Subcutaneous abdominal adipose tissue (tissue), 5 donors: ENCODE results near the gene SETD7.
"Not testable (repeated sequence)": the region's sequence is repeated elsewhere in the genome, so short reads cannot be mapped to it uniquely, and the experiment has no call there.

ENCODE experiments used
- H3K27ac ChIP-seq: one replicate; pipeline ENCODE4 v1.7.0; 2013; ENCODE audit warnings: low read depth, mild to moderate bottlenecking, inconsistent platforms, low read length, moderate library complexity
- H3K27me3 ChIP-seq, 5 donors: one replicate each; pipeline ENCODE4 v1.7.0; 2013; ENCODE audit warnings: low read length in 5 of 5, inconsistent platforms in 1 of 5; ENCODE audit not compliant: control insufficient read depth in 5 of 5, insufficient read depth in 4 of 5
- H3K36me3 ChIP-seq, 5 donors: one replicate each; pipeline ENCODE4 v1.7.0; 2013; ENCODE audit warnings: low read length in 5 of 5; ENCODE audit not compliant: control insufficient read depth in 5 of 5, insufficient read depth in 5 of 5
- H3K4me1 ChIP-seq, 5 donors: one replicate each; pipeline ENCODE4 v1.7.0; 2013; ENCODE audit warnings: low read length in 5 of 5, mild to moderate bottlenecking in 3 of 5, moderate library complexity in 1 of 5; ENCODE audit not compliant: control insufficient read depth in 5 of 5, insufficient read depth in 5 of 5
- H3K4me3 ChIP-seq, 5 donors: one replicate each; pipeline ENCODE4 v1.7.0; 2013; ENCODE audit warnings: low read length in 5 of 5, low read depth in 1 of 5
- H3K9ac ChIP-seq, 5 donors: one replicate each; pipeline ENCODE4 v1.7.0; 2013; ENCODE audit warnings: low read length in 5 of 5, mild to moderate bottlenecking in 4 of 5, moderate library complexity in 3 of 5
- H3K9me3 ChIP-seq, 5 donors: one replicate each; pipeline ENCODE4 v1.7.0; 2013; ENCODE audit warnings: low read length in 5 of 5; ENCODE audit not compliant: control insufficient read depth in 5 of 5
- donor health status: healthy.
- donor health status: healthy.
- donor health status: healthy.
- donor health status: healthy.
- donor health status: healthy.

Gene SETD7

GRCh38 chr4:139481465-139481864, 74.6 kb downstream of the SETD7 start:
- Histone ChIP-seq H3K4me1 (peaks cover 3 to 25% (median 10%) of the 10 kb centered on the region in 5 donors), H3K27ac (no peak overlapping the region), H3K27me3 (no peaks in the 10 kb centered on the region), H3K9me3 (no peaks in the 10 kb centered on the region), H3K36me3 (peaks cover 0 to 2% (median 0%) of the 10 kb centered on the region in 5 donors), H3K9ac (no peak overlapping the region), H3K4me3 (no peak overlapping the region)

- Histone ChIP-seq H3K27ac (no peak overlapping the region), H3K36me3 (peaks cover 9 to 14% (median 12%) of the 10 kb centered on the region in 5 donors), H3K27me3 (no peaks in the 10 kb centered on the region), H3K4me3 (no peak overlapping the region), H3K9me3 (peaks cover 0 to 5% (median 0%) of the 10 kb centered on the region in 5 donors), H3K9ac (no peak overlapping the region), H3K4me1 (peaks cover 0 to 16% (median 3%) of the 10 kb centered on the region in 5 donors)
These were observed 79.7 kb downstream of the SETD7 start for GRCh38 chr4:139476363-139476762.

DNA sequence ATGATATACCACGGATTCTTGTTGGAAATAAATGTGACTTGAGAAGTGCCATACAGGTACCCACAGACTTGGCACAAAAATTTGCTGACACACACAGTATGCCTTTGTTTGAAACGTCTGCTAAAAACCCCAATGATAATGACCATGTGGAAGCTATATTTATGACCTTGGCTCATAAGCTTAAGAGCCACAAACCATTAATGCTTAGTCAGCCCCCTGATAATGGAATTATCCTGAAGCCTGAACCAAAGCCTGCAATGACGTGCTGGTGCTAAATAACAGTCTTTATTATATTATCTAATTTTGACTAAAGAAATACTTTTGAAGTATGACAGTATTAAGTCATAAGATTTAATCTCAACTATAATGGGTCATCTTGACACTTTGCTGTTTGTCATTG, 83.2 kb downstream of the SETD7 start:
- no peak overlapping the region for H3K27ac ChIP-seq
- H3K4me3 ChIP-seq, result no peak overlapping the region
- H3K36me3 ChIP-seq, result peaks cover 9 to 14% (median 12%) of the 10 kb centered on the region in 5 donors
- peaks cover 0 to 5% (median 0%) of the 10 kb centered on the region in 5 donors for H3K9me3 ChIP-seq
- H3K9ac ChIP-seq, result no peak overlapping the region
- H3K4me1 ChIP-seq, result peaks cover 0 to 19% (median 2%) of the 10 kb centered on the region in 5 donors
- H3K27me3 ChIP-seq, result no peaks in the 10 kb centered on the region

DNA sequence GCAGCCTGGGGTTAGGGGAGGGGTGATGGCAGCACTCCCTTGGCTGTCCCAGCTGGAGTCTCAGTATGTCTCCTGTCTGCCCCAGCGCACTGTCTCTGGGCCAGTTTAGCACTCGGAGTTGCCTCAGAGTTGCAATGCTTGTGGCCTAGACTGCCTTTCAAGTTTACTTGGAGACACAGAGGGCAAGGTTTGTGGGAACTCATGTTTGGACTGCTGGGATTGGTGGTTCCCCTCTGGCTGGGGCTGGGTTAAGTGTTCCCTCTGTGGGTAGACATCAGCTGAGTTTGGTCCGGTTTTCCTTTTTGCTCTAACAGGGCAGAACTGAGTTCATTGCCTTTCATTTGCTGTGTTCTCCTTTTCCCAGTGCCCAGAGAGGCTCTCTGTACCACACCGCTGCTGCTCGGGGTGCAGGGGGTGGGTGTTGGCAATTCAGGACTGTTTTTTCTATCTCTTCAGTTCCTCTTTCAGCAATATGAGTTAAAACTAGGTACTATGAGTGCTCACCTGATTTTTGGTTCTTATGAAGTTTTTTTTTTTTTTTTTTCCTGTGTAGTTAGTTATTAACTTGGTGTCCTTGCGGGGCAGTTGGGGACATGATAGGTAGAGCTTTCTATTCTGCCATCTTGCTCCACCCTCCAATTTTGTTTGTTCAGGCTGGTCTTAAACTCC, 84.9 kb downstream of the SETD7 start:
- Histone ChIP-seq H3K4me3 (no peak overlapping the region), H3K9ac (no peak overlapping the region), H3K36me3 (peaks cover 9 to 14% (median 11%) of the 10 kb centered on the region in 5 donors), H3K27ac (no peak overlapping the region), H3K9me3 (peaks cover 0 to 5% (median 0%) of the 10 kb centered on the region in 5 donors), H3K27me3 (no peaks in the 10 kb centered on the region), H3K4me1 (peaks cover 0 to 10% (median 2%) of the 10 kb centered on the region in 5 donors)

- peaks cover 0 to 5% (median 0%) of the 10 kb centered on the region in 5 donors for H3K9me3 ChIP-seq
- peaks cover 9 to 14% (median 11%) of the 10 kb centered on the region in 5 donors for H3K36me3 ChIP-seq
- no peak overlapping the region for H3K27ac ChIP-seq
- peaks cover 0 to 10% (median 2%) of the 10 kb centered on the region in 5 donors for H3K4me1 ChIP-seq
- no peak overlapping the region for H3K4me3 ChIP-seq
- H3K27me3 ChIP-seq, result no peaks in the 10 kb centered on the region
- H3K9ac ChIP-seq, result no peak overlapping the region
These were observed 85.7 kb downstream of the SETD7 start for GRCh38 chr4:139470295-139470694.

DNA sequence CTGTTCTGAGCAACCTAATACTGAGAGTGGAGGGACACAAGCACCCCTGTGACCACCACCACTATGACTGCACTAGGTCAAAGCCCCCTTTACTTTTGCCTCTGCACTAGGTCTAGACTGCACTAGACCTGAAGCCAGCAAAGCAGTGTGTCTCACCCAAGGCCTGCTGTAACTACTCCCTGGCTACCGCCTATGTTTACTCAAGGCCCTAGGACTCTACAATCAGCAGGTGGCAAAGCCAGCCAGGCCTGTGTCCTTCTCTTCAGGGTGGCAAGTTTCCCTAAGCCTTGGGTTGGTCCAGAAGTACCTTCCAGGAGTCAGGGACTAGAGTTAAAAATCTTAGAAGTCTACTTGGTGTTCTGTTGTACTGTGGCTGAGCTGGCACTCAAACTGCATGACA, 86.2 kb downstream of the SETD7 start:
- no peak overlapping the region for H3K4me3 ChIP-seq
- no peaks in the 10 kb centered on the region for H3K27me3 ChIP-seq
- peaks cover 0 to 5% (median 0%) of the 10 kb centered on the region in 5 donors for H3K9me3 ChIP-seq
- H3K9ac ChIP-seq, result no peak overlapping the region
- peaks cover 0 to 10% (median 2%) of the 10 kb centered on the region in 5 donors for H3K4me1 ChIP-seq
- peaks cover 9 to 14% (median 11%) of the 10 kb centered on the region in 5 donors for H3K36me3 ChIP-seq
- no peak overlapping the region for H3K27ac ChIP-seq

DNA sequence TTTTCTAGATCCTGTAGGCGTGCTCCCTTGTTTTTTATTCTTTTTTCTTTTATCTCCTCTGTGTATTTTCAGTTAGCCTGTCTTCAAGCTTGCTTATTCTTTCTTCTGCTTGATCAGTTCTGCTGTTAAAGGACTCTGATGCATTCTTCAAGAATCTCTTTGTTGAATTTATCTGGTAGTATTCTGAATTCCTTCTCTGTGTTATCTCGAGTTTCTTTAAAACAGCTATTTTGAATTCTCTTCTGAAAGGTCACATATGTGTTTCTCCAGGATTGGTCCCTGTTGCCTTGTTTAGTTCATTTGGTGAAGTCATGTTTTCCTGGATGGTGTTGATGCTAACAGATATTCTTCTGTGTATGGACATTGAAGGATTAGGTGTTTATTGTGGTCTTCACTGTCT, 86.8 kb downstream of the SETD7 start:
- Histone ChIP-seq H3K27me3 (no peaks in the 10 kb centered on the region), H3K4me3 (no peak overlapping the region), H3K9me3 (peaks cover 0 to 5% (median 0%) of the 10 kb centered on the region in 5 donors), H3K36me3 (peaks cover 9 to 14% (median 11%) of the 10 kb centered on the region in 5 donors), H3K27ac (no peak overlapping the region), H3K4me1 (peaks cover 0 to 10% (median 2%) of the 10 kb centered on the region in 5 donors), H3K9ac (no peak overlapping the region)

DNA sequence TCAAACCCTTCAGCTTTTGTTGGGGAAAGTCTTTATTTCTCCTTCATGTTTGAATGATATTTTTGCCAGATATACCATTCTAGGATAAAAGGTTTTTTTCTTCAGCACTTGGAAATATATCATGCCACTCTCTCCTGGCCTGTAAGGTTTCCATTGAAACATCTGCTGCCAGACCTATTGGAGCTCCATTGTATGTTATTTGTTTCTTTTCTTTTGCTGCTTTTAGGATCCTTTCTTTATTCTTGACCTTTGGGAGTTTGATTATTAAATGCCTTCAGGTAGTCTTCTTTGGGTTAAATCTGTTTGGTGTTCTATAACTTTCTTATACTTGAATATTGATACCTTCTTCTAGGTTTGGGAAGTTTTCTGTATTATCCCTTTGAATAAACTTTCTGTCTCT, 87.3 kb downstream of the SETD7 start:
- H3K9ac ChIP-seq, H3K4me3 ChIP-seq, H3K9me3 ChIP-seq, H3K27ac ChIP-seq, H3K27me3 ChIP-seq: not testable (repeated sequence)
- peaks cover 9 to 14% (median 11%) of the 10 kb centered on the region in 5 donors for H3K36me3 ChIP-seq
- peaks cover 0 to 13% (median 3%) of the 10 kb centered on the region in 5 donors for H3K4me1 ChIP-seq

- H3K27ac ChIP-seq, result no peak overlapping the region
- no peaks in the 10 kb centered on the region for H3K27me3 ChIP-seq
- H3K4me3 ChIP-seq, result no peak overlapping the region
- no peaks in the 10 kb centered on the region for H3K36me3 ChIP-seq
- peaks cover 2 to 16% (median 4%) of the 10 kb centered on the region in 5 donors for H3K4me1 ChIP-seq
- no peak overlapping the region for H3K9ac ChIP-seq
- peaks cover 0 to 2% (median 0%) of the 10 kb centered on the region in 5 donors for H3K9me3 ChIP-seq
These were observed 90.1 kb downstream of the SETD7 start for GRCh38 chr4:139465922-139466321.

DNA sequence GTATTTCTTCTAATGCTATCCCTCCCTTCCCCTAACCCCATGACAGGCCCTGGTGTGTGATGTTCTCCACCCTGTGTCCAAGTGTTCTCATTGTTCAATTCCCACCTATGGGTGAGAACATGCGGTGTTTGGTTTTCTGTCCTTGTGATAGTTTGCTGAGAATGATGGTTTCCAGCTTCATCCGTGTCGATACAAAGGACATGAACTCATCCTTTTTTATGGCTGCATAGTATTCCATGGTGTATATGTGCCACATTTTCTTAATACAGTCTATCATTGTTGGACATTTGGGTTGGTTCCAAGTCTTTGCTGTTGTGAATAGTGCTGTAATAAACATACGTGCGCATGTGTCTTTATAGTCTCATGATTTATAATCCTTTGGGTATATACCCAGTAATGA, 91.5 kb downstream of the SETD7 start:
- H3K27me3 ChIP-seq, H3K36me3 ChIP-seq, H3K4me3 ChIP-seq, H3K27ac ChIP-seq, H3K9ac ChIP-seq, H3K4me1 ChIP-seq, H3K9me3 ChIP-seq: not testable (repeated sequence)
